GM23338 (cell line): ENCODE measurements around the gene DOCK11. TPM values are rescaled to one million over a fixed set of nuclear protein-coding genes. Genes with fewer than 3 reads are reported as not detected.
"Not testable (repeated sequence)": the region's sequence is repeated elsewhere in the genome, so short reads cannot be mapped to it uniquely, and the experiment has no call there.

ENCODE experiments used
- ATAC-seq: fragments of 200-7000 bp; cut with Tn5 transposase; 3 replicates; pipeline ENCODE4 v1.9.1; 2020
- DNase-seq: peaks from one replicate; pipeline ENCODE4 v3.0.0-alpha.2; 2015; ENCODE audit warnings: low spot score
- H2AFZ ChIP-seq: fragments of 200-600 bp; sonication (generic); 2 replicates; pipeline ENCODE4 v1.8.0; 2016; ENCODE audit warnings: antibody characterized with exemption, mild to moderate bottlenecking, moderate library complexity
- H3F3A ChIP-seq: fragments of 200-600 bp; sonication (generic); replicated peaks from 2 replicates; pipeline ENCODE4 v1.8.0; 2017; ENCODE audit warnings: antibody characterized with exemption, mixed run types, low read depth
- H3K27ac ChIP-seq: fragments of 200-600 bp; sonication (generic); 2 replicates; pipeline ENCODE4 v1.6.1; 2016; ENCODE audit warnings: low read depth
- H3K27me3 ChIP-seq: fragments of 200-600 bp; sonication (generic); 2 replicates; pipeline ENCODE4 v1.8.0; 2016; ENCODE audit warnings: mild to moderate bottlenecking, mixed run types, moderate library complexity; ENCODE audit not compliant: insufficient read depth
- H3K36me3 ChIP-seq: fragments of 200-600 bp; sonication (generic); 2 replicates; pipeline ENCODE4 v1.8.0; 2016; ENCODE audit warnings: mild to moderate bottlenecking; ENCODE audit not compliant: insufficient read depth
- H3K4me1 ChIP-seq: fragments of 200-600 bp; sonication (generic); 2 replicates; pipeline ENCODE4 v1.8.0; 2016; ENCODE audit warnings: mild to moderate bottlenecking, moderate library complexity; ENCODE audit not compliant: insufficient read depth
- H3K4me2 ChIP-seq: fragments of 200-600 bp; sonication (generic); 2 replicates; pipeline ENCODE4 v1.7.1; 2017; ENCODE audit warnings: mixed run types
- H3K4me3 ChIP-seq: fragments of 200-600 bp; sonication (generic); 2 replicates; pipeline ENCODE4 v1.6.1; 2016; ENCODE audit warnings: mixed run types
- H3K79me2 ChIP-seq: fragments of 200-600 bp; sonication (generic); replicated peaks from 2 replicates; pipeline ENCODE4 v1.8.0; 2017; ENCODE audit warnings: mild to moderate bottlenecking; ENCODE audit not compliant: insufficient read depth
- H3K9me2 ChIP-seq: fragments of 200-600 bp; sonication (generic); 2 replicates; pipeline ENCODE4 v1.8.0; 2017; ENCODE audit not compliant: insufficient read depth
- H4K20me1 ChIP-seq: fragments of 200-600 bp; sonication (generic); replicated peaks from 2 replicates; pipeline ENCODE4 v1.8.0; 2017; ENCODE audit warnings: mild to moderate bottlenecking; ENCODE audit not compliant: insufficient read depth
- H3K27ac Mint-ChIP-seq: 2 replicates; pipeline ENCODE4 v1.8.0; 2020; ENCODE audit warnings: inconsistent platforms, mild to moderate bottlenecking, moderate library complexity, mixed read lengths
- H3K27me3 Mint-ChIP-seq: 3 replicates; pipeline ENCODE4 v1.8.0; 2022; ENCODE audit warnings: low read depth, mild to moderate bottlenecking, moderate library complexity, mixed read lengths, inconsistent platforms; ENCODE audit not compliant: insufficient read depth, poor library complexity
- H3K36me3 Mint-ChIP-seq: 3 replicates; pipeline ENCODE4 v1.8.0; 2021; ENCODE audit warnings: low read depth, mild to moderate bottlenecking, inconsistent platforms, moderate library complexity, mixed read lengths
- H3K4me1 Mint-ChIP-seq: 3 replicates; pipeline ENCODE4 v1.8.0; 2020; ENCODE audit warnings: mild to moderate bottlenecking, inconsistent platforms, mixed read lengths
- H3K4me3 Mint-ChIP-seq: 3 replicates; pipeline ENCODE4 v1.8.0; 2021; ENCODE audit warnings: moderate library complexity, mild to moderate bottlenecking, inconsistent platforms, mixed read lengths
- H3K9me3 Mint-ChIP-seq: 3 replicates; pipeline ENCODE4 v1.8.0; 2020; ENCODE audit warnings: moderate library complexity, mild to moderate bottlenecking, inconsistent platforms, mixed read lengths
- CREB1 ChIP-seq: fragments of 250-450 bp; sonication (Bioruptor Pico); IDR thresholded peaks from 2 replicates; pipeline ENCODE4 v1.5.0; 2020; ENCODE audit warnings: low read depth, mild to moderate bottlenecking, moderate library complexity
- EZH2 ChIP-seq: fragments of 200-600 bp; sonication (generic); IDR thresholded peaks from one replicate; pipeline ENCODE4 v1.8.0; 2017; ENCODE audit warnings: antibody characterized with exemption, mild to moderate bottlenecking, low read depth; ENCODE audit not compliant: unreplicated experiment
- EZH2phosphoT487 ChIP-seq: fragments of 200-600 bp; sonication (generic); IDR thresholded peaks from one replicate; pipeline ENCODE4 v1.8.1; 2018; ENCODE audit warnings: antibody characterized with exemption; ENCODE audit not compliant: unreplicated experiment
- JUNB ChIP-seq: IDR thresholded peaks from one replicate; pipeline ENCODE4 v1.6.1; 2016; ENCODE audit warnings: antibody characterized with exemption; ENCODE audit not compliant: unreplicated experiment
- POLR2AphosphoS5 ChIP-seq: IDR thresholded peaks from 2 replicates; pipeline ENCODE4 v1.6.1; 2016; ENCODE audit warnings: antibody characterized with exemption, low read depth
- STAT1 ChIP-seq: IDR thresholded peaks from one replicate; pipeline ENCODE4 v1.6.1; 2016; ENCODE audit warnings: antibody characterized with exemption; ENCODE audit not compliant: unreplicated experiment
- ZNF114 ChIP-seq: fragments of 250-450 bp; sonication (Bioruptor Pico); IDR thresholded peaks from 2 replicates; pipeline ENCODE4 v1.5.0; 2020; ENCODE audit warnings: mild to moderate bottlenecking, moderate library complexity
- ZNF331 ChIP-seq: fragments of 250-450 bp; sonication (Bioruptor Pico); IDR thresholded peaks from 2 replicates; pipeline ENCODE4 v1.5.0; 2020; ENCODE audit warnings: low read depth, mild to moderate bottlenecking, moderate library complexity
- ZNF462 ChIP-seq: fragments of 250-450 bp; sonication (Bioruptor Pico); IDR thresholded peaks from 2 replicates; pipeline ENCODE4 v1.5.0; 2020; ENCODE audit warnings: mild to moderate bottlenecking, moderate library complexity
- polyA plus RNA-seq: library from polyadenylated mRNA; unstranded; fragments of >200 nt; fragmentation: Nextera tagmentation; extraction: Ambion mirVana; gene quantifications from 2 replicates; pipeline ENCODE4 v1.2.1, GENCODE V29; 2016
- total RNA-seq: library from RNA; depleted of rRNA; stranded (reverse); fragments of >200 nt; shearing (Covaris generic); gene quantifications from 2 replicates; pipeline ENCODE4 v1.2.3, GENCODE V29; 2014
- TF ChIP-seq, protein P1 (sequence below): IDR thresholded peaks from one replicate; pipeline ENCODE4 v1.6.1; 2018; ENCODE audit warnings: antibody characterized with exemption; ENCODE audit not compliant: unreplicated experiment
- TF ChIP-seq, protein P2 (sequence below), 2 experiments: fragments of 200-600 bp in 1 of 2; sonication (generic) in 1 of 2; conservative IDR thresholded peaks; 2 replicates each; pipeline versions ENCODE4 v1.5.1 to v1.6.1; 2016 to 2017; ENCODE audit warnings: antibody characterized with exemption in 2 of 2, low read depth in 2 of 2, mild to moderate bottlenecking in 2 of 2, moderate library complexity in 1 of 2

DOCK11 gene
- total and polyA plus RNA-seq, 2 experiments from 2014 or later = 6.0 to 12.3 TPM

DNA sequence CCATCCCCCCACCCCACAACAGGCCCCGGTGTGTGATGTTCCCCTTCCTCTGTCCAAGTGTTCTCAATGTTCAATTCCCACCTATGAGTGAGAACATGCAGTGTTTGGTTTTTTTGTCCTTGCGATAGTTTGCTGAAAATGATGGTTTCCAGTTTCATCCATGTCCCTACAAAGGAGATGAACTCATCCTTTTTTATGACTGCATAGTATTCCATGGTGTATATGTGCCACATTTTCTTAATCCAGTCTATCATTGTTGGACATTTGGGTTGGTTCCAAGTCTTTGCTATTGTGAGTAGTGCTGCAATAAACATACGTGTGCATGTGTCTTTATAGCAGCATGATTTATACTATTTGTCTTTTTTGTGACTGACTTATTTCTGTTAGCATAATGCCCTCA, 236.9 kb downstream of the DOCK11 start:
- peaks cover 22% of the 10 kb centered on the region for H3K27me3 Mint-ChIP-seq
- H3K4me2 ChIP-seq, H3K36me3 Mint-ChIP-seq, H3K4me3 Mint-ChIP-seq, H3K36me3 ChIP-seq, DNase-seq, H3K79me2 ChIP-seq, H3K9me2 ChIP-seq, H3F3A ChIP-seq, H3K27ac Mint-ChIP-seq, ATAC-seq, H3K4me3 ChIP-seq, H3K9me3 Mint-ChIP-seq, H2AFZ ChIP-seq, H4K20me1 ChIP-seq, H3K27ac ChIP-seq: not testable (repeated sequence)
- Histone ChIP-seq H3K4me1 (peaks cover 14% of the 10 kb centered on the region; the same call in 1 of the 2 replicates), H3K27me3 (peaks cover 20% of the 10 kb centered on the region)
- H3K4me1 Mint-ChIP-seq = peaks cover 25% of the 10 kb centered on the region

DNA sequence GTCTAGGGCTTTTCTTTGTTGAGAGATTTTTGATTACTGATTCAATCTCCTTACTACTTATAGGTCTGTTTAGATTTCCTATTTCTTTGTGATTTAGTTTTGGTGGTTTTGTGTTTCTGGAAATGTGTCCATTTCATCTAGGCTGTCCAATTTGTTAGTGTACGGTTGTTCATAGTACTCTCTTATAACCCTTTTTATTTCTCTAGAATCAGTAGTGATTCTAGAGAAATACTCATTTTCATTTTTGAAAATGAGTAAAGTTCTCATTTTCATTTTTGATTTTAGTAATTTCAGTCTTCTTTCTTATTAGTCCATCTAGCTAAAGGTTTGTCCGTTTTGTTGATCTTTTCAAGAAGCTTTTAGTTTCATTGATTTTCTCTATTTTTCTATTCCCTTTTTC, 239.3 kb downstream of the DOCK11 start:
- H3K27ac Mint-ChIP-seq = no peak overlapping the region
- Histone ChIP-seq H4K20me1 (no peaks in the 10 kb centered on the region), H3K4me2 (no peak overlapping the region), H3F3A (no peaks in the 10 kb centered on the region), H3K36me3 (no peaks in the 10 kb centered on the region), H3K9me2 (no peaks in the 10 kb centered on the region), H3K79me2 (no peaks in the 10 kb centered on the region), H3K27me3 (no peaks in the 10 kb centered on the region), H2AFZ (no peak overlapping the region), H3K4me1 (peaks cover 5% of the 10 kb centered on the region; the same call in 1 of the 2 replicates), H3K4me3 (no peak overlapping the region), H3K27ac (no peak overlapping the region)
- H3K27me3 Mint-ChIP-seq = peaks cover 6% of the 10 kb centered on the region
- H3K36me3 Mint-ChIP-seq = peaks cover 2% of the 10 kb centered on the region; the same call in 1 of the 3 replicates
- TF ChIP-seq ZNF331 (no peak), ZNF462 (CRISPR knock-in tag) (no peak), EZH2phosphoT487 (no peak), ZNF114 (CRISPR knock-in tag) (no peak), POLR2AphosphoS5 (no peak), STAT1 (no peak), CREB1 (CRISPR knock-in tag) (no peak), EZH2 (no peak), JUNB (no peak)
- TF ChIP-seq, protein P1, sequence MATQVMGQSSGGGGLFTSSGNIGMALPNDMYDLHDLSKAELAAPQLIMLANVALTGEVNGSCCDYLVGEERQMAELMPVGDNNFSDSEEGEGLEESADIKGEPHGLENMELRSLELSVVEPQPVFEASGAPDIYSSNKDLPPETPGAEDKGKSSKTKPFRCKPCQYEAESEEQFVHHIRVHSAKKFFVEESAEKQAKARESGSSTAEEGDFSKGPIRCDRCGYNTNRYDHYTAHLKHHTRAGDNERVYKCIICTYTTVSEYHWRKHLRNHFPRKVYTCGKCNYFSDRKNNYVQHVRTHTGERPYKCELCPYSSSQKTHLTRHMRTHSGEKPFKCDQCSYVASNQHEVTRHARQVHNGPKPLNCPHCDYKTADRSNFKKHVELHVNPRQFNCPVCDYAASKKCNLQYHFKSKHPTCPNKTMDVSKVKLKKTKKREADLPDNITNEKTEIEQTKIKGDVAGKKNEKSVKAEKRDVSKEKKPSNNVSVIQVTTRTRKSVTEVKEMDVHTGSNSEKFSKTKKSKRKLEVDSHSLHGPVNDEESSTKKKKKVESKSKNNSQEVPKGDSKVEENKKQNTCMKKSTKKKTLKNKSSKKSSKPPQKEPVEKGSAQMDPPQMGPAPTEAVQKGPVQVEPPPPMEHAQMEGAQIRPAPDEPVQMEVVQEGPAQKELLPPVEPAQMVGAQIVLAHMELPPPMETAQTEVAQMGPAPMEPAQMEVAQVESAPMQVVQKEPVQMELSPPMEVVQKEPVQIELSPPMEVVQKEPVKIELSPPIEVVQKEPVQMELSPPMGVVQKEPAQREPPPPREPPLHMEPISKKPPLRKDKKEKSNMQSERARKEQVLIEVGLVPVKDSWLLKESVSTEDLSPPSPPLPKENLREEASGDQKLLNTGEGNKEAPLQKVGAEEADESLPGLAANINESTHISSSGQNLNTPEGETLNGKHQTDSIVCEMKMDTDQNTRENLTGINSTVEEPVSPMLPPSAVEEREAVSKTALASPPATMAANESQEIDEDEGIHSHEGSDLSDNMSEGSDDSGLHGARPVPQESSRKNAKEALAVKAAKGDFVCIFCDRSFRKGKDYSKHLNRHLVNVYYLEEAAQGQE = no peak
- TF ChIP-seq, protein P2, sequence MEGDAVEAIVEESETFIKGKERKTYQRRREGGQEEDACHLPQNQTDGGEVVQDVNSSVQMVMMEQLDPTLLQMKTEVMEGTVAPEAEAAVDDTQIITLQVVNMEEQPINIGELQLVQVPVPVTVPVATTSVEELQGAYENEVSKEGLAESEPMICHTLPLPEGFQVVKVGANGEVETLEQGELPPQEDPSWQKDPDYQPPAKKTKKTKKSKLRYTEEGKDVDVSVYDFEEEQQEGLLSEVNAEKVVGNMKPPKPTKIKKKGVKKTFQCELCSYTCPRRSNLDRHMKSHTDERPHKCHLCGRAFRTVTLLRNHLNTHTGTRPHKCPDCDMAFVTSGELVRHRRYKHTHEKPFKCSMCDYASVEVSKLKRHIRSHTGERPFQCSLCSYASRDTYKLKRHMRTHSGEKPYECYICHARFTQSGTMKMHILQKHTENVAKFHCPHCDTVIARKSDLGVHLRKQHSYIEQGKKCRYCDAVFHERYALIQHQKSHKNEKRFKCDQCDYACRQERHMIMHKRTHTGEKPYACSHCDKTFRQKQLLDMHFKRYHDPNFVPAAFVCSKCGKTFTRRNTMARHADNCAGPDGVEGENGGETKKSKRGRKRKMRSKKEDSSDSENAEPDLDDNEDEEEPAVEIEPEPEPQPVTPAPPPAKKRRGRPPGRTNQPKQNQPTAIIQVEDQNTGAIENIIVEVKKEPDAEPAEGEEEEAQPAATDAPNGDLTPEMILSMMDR (conservative IDR thresholded peaks at IDR 0.05; ENCODE audit: low read depth in 2 of 2) = no peak
- no peak for ATAC-seq
- no peak overlapping the region for H3K4me3 Mint-ChIP-seq
- no peak for DNase-seq
- peaks cover 13% of the 10 kb centered on the region; the same call in 2 of the 3 replicates for H3K9me3 Mint-ChIP-seq
- peaks cover 11% of the 10 kb centered on the region for H3K4me1 Mint-ChIP-seq
